MCF 10A (cell line): ENCODE measurements around the gene VSNL1. TPM values are rescaled to one million over a fixed set of nuclear protein-coding genes. Genes with fewer than 3 reads are reported as not detected.

Experiments used
- BruUV-seq: library from RNA; stranded (reverse); fragments of 400-500 nt; replicated peaks from 2 replicates; lab custom pipeline; 2021; lab: Mats Ljungman, UMichigan
- CTCF ChIA-PET: fragments of 300-600 bp; sonication (Branson Sonifier 250); formaldehyde crosslinking; extraction: SDS; loops from one replicate; lab custom pipeline; 2021; ENCODE audit warnings: antibody characterized with exemption, inconsistent platforms; lab: Yijun Ruan, JAX
- POLR2A ChIA-PET: fragments of 300-600, 350-650 bp; sonication (Branson Sonifier 250); formaldehyde crosslinking; extraction: SDS; loops from one replicate; lab custom pipeline; 2020; ENCODE audit warnings: antibody characterized with exemption, inconsistent platforms; lab: Yijun Ruan, JAX
- DNase-seq: peaks from one replicate; pipeline ENCODE4 v3.0.0-alpha.2; 2018; ENCODE audit not compliant: unreplicated experiment
- H3K27ac Mint-ChIP-seq: one replicate; pipeline ENCODE4 v1.8.0; 2022; ENCODE audit warnings: mild to moderate bottlenecking, low read depth, mixed read lengths; ENCODE audit not compliant: unreplicated experiment
- H3K27me3 Mint-ChIP-seq: one replicate; pipeline ENCODE4 v1.8.0; 2022; ENCODE audit warnings: mixed read lengths; ENCODE audit not compliant: insufficient read depth, unreplicated experiment
- H3K36me3 Mint-ChIP-seq: one replicate; pipeline ENCODE4 v1.8.0; 2022; ENCODE audit warnings: mild to moderate bottlenecking, moderate library complexity, mixed read lengths; ENCODE audit not compliant: insufficient read depth, unreplicated experiment
- H3K4me1 Mint-ChIP-seq: one replicate; pipeline ENCODE4 v1.8.0; 2022; ENCODE audit warnings: mixed read lengths; ENCODE audit not compliant: insufficient read depth, unreplicated experiment
- H3K4me3 Mint-ChIP-seq: one replicate; pipeline ENCODE4 v1.8.0; 2022; ENCODE audit warnings: mild to moderate bottlenecking, moderate library complexity, mixed read lengths; ENCODE audit not compliant: unreplicated experiment
- H3K9me3 Mint-ChIP-seq: one replicate; pipeline ENCODE4 v1.8.0; 2022; ENCODE audit warnings: mixed read lengths; ENCODE audit not compliant: unreplicated experiment
- CTCF ChIP-seq: fragments of 200-600 bp; IDR thresholded peaks from one replicate; pipeline ENCODE4 v1.8.0; 2022; ENCODE audit warnings: antibody characterized with exemption, mild to moderate bottlenecking; ENCODE audit not compliant: unreplicated experiment
- intact Hi-C: fragments of 100-400 bp; cut with micrococcal nuclease; formaldehyde crosslinking; loops from 2 replicates; pipeline ENCODE4 v1.14.1; 2022
- total RNA-seq: library from RNA; stranded (reverse); gene quantifications from 2 replicates; pipeline ENCODE4 v1.2.3, GENCODE V29; 2022

Gene VSNL1
- total RNA-seq, 1 experiment from 2014 or later = 2.4 TPM

- no TSS peak for BruUV-seq
- no peaks in the 10 kb centered on the region for H3K9me3 Mint-ChIP-seq
Measured at GRCh38 chr2:17587469-17587868, 47.0 kb downstream of the VSNL1 start.

GRCh38 chr2:17588031-17588430, 47.5 kb downstream of the VSNL1 start:
- H3K4me3 Mint-ChIP-seq = no peak overlapping the region
- CTCF ChIA-PET = interaction anchor here (0.6 to 1.5 kb wide), 3 partner anchors 10 to 963 kb away, joined by 3 to 4 read pairs (median 4); no protein-coding TSS in a partner anchor
- POLR2A ChIA-PET = interaction anchor here (0.6 to 2.7 kb wide), 5 partner anchors 8 to 50 kb away, joined by 3 to 9 read pairs (median 5); partner anchors contain the start of gene VSNL1
- H3K4me1 Mint-ChIP-seq = peaks cover 39% of the 10 kb centered on the region
- peak; percentile 72 for DNase-seq
- H3K9me3 Mint-ChIP-seq = no peaks in the 10 kb centered on the region
- H3K36me3 Mint-ChIP-seq = no peaks in the 10 kb centered on the region
- H3K27ac Mint-ChIP-seq = peak overlapping the region; percentile 8
- no peaks in the 10 kb centered on the region for H3K27me3 Mint-ChIP-seq
- intact Hi-C loops = loop anchor here (2.0 kb wide), 1 partner anchor 43 kb away; no protein-coding TSS in a partner anchor
- TF ChIP-seq CTCF = no peak
- BruUV-seq = no TSS peak

More at GRCh38 chr2:17587469-17587868, 47.0 kb downstream of the VSNL1 start:
- DNase-seq = no peak
- no peak overlapping the region for H3K27ac Mint-ChIP-seq
- H3K27me3 Mint-ChIP-seq = no peaks in the 10 kb centered on the region
- peaks cover 39% of the 10 kb centered on the region for H3K4me1 Mint-ChIP-seq
- H3K4me3 Mint-ChIP-seq = no peak overlapping the region
- ChIA-PET POLR2A (interaction anchor here (0.6 to 2.7 kb wide), 5 partner anchors 8 to 49 kb away, joined by 3 to 9 read pairs (median 5); partner anchors contain the start of gene VSNL1), CTCF (interaction anchor here (0.6 to 1.8 kb wide), 5 partner anchors 10 to 138 kb away, joined by 3 to 4 read pairs (median 3); no protein-coding TSS in a partner anchor)
- intact Hi-C loops = no loop called here
- no peak for TF ChIP-seq CTCF
- H3K36me3 Mint-ChIP-seq = no peaks in the 10 kb centered on the region

- Mint-ChIP-seq H3K4me1 (peaks cover 31% of the 10 kb centered on the region), H3K27ac (peak overlapping the region; percentile 86), H3K4me3 (no peak overlapping the region), H3K27me3 (no peaks in the 10 kb centered on the region), H3K36me3 (no peaks in the 10 kb centered on the region), H3K9me3 (no peaks in the 10 kb centered on the region)
- no TSS peak for BruUV-seq
- POLR2A ChIA-PET = interaction anchor here (0.5 to 4.8 kb wide), 14 partner anchors 9 to 226 kb away, joined by 3 to 48 read pairs (median 4); partner anchors contain the start of genes MSGN1 and VSNL1
- peak; percentile 77 for DNase-seq
- TF ChIP-seq CTCF = no peak
- CTCF ChIA-PET = interaction anchor here (1.2 kb wide), 1 partner anchor 51 kb away, joined by 4 read pairs; no protein-coding TSS in a partner anchor
- intact Hi-C loops = loop anchor here (2.0 kb wide), 1 partner anchor 45 kb away; no protein-coding TSS in a partner anchor
Measured at GRCh38 chr2:17589406-17590035, 49.0 kb downstream of the VSNL1 start.

GRCh38 chr2:17590342-17590911, 49.9 kb downstream of the VSNL1 start:
- DNase-seq = peak; percentile 77
- Mint-ChIP-seq H3K4me1 (peaks cover 39% of the 10 kb centered on the region), H3K4me3 (no peak overlapping the region), H3K9me3 (no peaks in the 10 kb centered on the region), H3K27me3 (no peaks in the 10 kb centered on the region), H3K27ac (peak overlapping the region; percentile 86), H3K36me3 (no peaks in the 10 kb centered on the region)
- CTCF ChIA-PET = interaction anchor here (0.6 to 1.5 kb wide), 3 partner anchors 33 to 56 kb away, joined by 3 to 6 read pairs (median 4); no protein-coding TSS in a partner anchor
- BruUV-seq = no TSS peak
- no peak for TF ChIP-seq CTCF
- intact Hi-C loops = no loop called here
- POLR2A ChIA-PET = interaction anchor here (0.6 to 4.8 kb wide), 14 partner anchors 10 to 225 kb away, joined by 3 to 48 read pairs (median 4); partner anchors contain the start of genes MSGN1 and VSNL1
